ENCODE data around the gene CHAMP1. TPM values are rescaled to one million over a fixed set of nuclear protein-coding genes. Genes with fewer than 3 reads are reported as not detected.
A peak's percentile ranks its signal among the peaks of the same experiment; 100 is the strongest.

CHAMP1 gene
- total and polyA plus RNA-seq, 4 donors = 11.1 to 54.0 (median 23.0) TPM

DNA sequence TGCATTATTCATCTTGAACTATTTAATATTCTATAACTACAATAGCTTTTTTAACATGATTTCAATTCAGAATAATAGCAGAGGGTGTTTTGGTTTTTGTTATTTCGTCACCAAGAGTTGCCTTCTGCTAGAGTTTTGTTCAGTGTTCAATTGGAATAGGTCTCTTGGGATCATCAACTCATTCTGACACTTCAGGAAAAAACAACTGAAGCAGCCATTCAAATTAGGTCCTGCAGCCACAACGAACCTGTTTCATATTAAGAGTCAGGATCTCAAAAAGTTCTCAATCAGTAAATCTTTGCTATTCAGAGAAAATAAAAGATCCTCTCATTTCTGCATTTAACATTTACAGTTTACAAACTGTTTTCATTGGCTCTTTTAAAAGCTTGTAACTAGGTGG lies 2.4 kb upstream of the CHAMP1 start:
- Histone ChIP-seq H3K9me3 (ENCODE audit: control insufficient read depth, insufficient read depth, low read length) (no peaks in the 10 kb centered on the region), H3K4me1 (ENCODE audit: control insufficient read depth, insufficient read depth, low read length) (peaks cover 18% of the 10 kb centered on the region), H3K27ac (ENCODE audit: low read depth, low read length) (no peak overlapping the region), H3K36me3 (ENCODE audit: control insufficient read depth, insufficient read depth, low read length) (peaks cover 5% of the 10 kb centered on the region), H3K4me3 (ENCODE audit: low read depth, low read length) (no peak overlapping the region), H3K27me3 (ENCODE audit: control insufficient read depth, insufficient read depth, low read length) (no peaks in the 10 kb centered on the region)
- WGBS (ENCODE audit: insufficient coverage) = no CpG with 5 or more reads among the region's 2 CpGs
- no peak for DNase-seq (ENCODE audit: low read depth in 4 of 6, low spot score in 6 of 6)

DNA sequence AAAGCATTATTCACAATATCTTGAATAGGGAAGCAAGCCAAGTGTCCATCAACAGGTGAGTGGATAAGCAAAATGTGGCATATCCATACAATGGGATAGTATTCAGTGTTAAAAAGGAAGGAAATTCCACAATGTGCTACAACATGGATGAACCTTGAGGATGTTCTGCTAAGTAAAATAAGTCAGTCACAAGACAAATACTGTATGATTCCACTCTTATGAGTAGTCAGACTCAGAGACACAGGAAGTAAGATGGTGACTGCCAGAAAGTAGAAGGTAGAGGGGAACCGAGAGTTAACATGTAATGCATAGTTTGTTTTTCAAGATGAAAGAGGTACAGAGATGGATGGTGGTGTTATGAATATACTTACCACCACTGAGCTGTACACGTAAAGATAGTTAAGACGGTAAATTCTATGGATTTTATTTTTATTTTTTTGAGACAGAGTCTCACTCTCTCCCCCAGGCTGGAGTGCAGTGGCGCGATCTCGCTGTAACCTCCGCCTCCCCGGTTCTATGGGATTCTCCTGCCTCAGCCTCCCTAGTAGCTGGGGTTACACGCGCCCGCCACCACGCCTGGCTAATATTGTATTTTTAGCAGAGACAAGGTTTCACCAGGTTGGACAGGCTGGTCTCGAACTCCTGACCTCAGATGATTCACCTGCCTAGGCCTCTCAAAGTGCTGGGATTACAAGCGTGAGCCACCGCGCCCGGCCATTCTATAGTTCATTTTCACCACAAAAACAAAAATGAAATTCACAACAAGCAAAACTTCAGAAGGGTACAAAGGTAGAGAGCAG lies 1.0 kb upstream of the CHAMP1 start:
- Histone ChIP-seq H3K4me1 (ENCODE audit: control insufficient read depth, insufficient read depth, low read length) (peaks cover 25% of the 10 kb centered on the region), H3K27me3 (ENCODE audit: control insufficient read depth, insufficient read depth, low read length) (no peaks in the 10 kb centered on the region), H3K36me3 (ENCODE audit: control insufficient read depth, insufficient read depth, low read length) (no peaks in the 10 kb centered on the region), H3K27ac (ENCODE audit: low read depth, low read length) (peak overlapping the region; percentile 90), H3K9me3 (ENCODE audit: control insufficient read depth, insufficient read depth, low read length) (no peaks in the 10 kb centered on the region), H3K4me3 (ENCODE audit: low read depth, low read length) (peak overlapping the region; percentile 71)
- 100% methylated on average over 7 of the region's 17 CpGs for WGBS (ENCODE audit: insufficient coverage)
- no peak for DNase-seq (ENCODE audit: low read depth in 4 of 6, low spot score in 6 of 6)

DNA sequence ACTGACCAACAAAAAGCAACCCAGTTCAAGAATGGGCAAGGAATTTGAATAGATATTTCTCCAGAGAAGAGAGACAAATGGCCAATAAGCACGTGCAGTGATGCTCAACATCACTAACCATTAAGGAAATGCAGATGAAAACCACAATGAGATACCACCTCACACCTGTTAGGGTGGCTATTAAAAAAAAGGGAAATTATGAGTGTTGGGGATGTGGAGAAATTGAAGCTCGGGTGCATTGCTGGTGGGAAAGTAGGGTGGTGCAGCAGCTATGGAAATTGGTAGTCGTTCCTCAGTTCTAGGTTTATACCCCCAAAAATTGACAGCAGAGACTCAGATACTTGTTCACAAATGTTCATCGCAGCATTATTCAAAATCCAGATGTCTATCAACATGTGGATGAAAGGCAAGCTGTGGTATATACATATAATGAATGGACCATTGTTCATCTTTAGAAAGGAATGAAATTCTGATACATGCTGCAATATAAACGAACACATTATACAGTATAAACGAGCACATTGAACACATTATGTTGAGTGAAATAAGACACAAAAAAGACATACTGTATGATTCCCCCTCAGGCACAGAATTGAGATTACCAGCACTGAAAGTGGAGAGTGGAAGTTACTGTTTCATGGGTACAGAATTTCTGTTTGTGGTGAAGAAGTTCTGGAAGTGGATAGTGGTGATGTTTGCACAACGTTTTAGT lies 927 bp downstream of the CHAMP1 start:
- Histone ChIP-seq H3K4me1 (ENCODE audit: control insufficient read depth, insufficient read depth, low read length) (peaks cover 23% of the 10 kb centered on the region), H3K4me3 (ENCODE audit: low read depth, low read length) (peak overlapping the region; percentile 71), H3K9me3 (ENCODE audit: control insufficient read depth, insufficient read depth, low read length) (no peaks in the 10 kb centered on the region), H3K27me3 (ENCODE audit: control insufficient read depth, insufficient read depth, low read length) (no peaks in the 10 kb centered on the region), H3K36me3 (ENCODE audit: control insufficient read depth, insufficient read depth, low read length) (no peaks in the 10 kb centered on the region), H3K27ac (ENCODE audit: low read depth, low read length) (peak overlapping the region; percentile 90)
- peak in 3 of 6 donors; percentile 3 to 35 (median 6) for DNase-seq (ENCODE audit: low read depth in 4 of 6, low spot score in 6 of 6)
- no CpG with 5 or more reads among the region's 7 CpGs for WGBS (ENCODE audit: insufficient coverage)

DNA sequence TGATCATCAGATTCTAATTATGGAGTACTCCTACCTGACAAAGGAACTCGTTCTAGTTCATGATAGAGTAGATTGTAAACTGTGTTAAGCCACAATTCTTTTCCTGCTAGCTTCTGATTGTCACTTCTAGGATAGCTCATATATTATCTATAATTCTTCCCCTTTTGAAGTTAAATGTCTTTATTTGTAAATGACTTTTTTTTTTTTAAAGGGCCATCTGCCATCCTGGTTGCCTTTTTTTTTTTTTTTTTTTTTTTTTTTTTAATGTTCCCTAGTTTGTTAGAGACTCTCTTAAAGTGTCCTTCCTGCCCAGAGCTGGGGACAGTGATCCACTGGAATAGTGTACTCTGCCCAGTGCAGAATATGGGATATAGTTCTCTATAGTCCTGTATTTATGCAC lies 4.3 kb downstream of the CHAMP1 start:
- H3K27ac ChIP-seq (ENCODE audit: low read depth, low read length) = no peak overlapping the region
- H3K27me3 ChIP-seq (ENCODE audit: control insufficient read depth, insufficient read depth, low read length) = no peaks in the 10 kb centered on the region
- H3K36me3 ChIP-seq (ENCODE audit: control insufficient read depth, insufficient read depth, low read length) = peaks cover 15% of the 10 kb centered on the region
- no peak overlapping the region for H3K4me3 ChIP-seq (ENCODE audit: low read depth, low read length)
- no CpG with 5 or more reads among the region's 1 CpG for WGBS (ENCODE audit: insufficient coverage)
- DNase-seq (ENCODE audit: low read depth in 4 of 6, low spot score in 6 of 6) = no peak
- H3K4me1 ChIP-seq (ENCODE audit: control insufficient read depth, insufficient read depth, low read length) = peaks cover 20% of the 10 kb centered on the region
- no peaks in the 10 kb centered on the region for H3K9me3 ChIP-seq (ENCODE audit: control insufficient read depth, insufficient read depth, low read length)

DNA sequence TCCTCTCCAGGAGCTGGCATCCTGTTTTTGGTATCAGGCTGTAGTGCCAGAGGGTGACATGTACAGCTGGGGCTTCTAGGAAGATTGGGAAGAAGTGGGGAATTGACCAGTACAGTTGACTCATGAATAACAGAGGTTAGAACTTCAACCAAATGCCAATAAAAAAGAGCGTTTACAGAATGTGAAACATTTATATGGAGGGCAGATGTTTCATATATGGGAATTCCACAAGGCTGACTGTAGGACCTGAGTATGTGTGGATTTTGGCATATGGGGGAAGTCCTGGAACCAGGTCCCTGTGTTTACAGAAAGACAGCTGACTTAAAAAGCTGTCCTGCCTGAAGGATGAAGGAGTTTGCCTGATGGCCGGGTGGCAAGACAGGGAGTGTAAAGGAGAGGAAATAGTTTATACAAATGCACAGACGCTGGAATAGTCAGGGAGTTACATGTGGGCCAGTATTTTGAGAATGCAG lies 5.2 kb downstream of the CHAMP1 start:
- Histone ChIP-seq H3K36me3 (ENCODE audit: control insufficient read depth, insufficient read depth, low read length) (peaks cover 22% of the 10 kb centered on the region), H3K27ac (ENCODE audit: low read depth, low read length) (no peak overlapping the region), H3K9me3 (ENCODE audit: control insufficient read depth, insufficient read depth, low read length) (no peaks in the 10 kb centered on the region), H3K4me3 (ENCODE audit: low read depth, low read length) (no peak overlapping the region), H3K27me3 (ENCODE audit: control insufficient read depth, insufficient read depth, low read length) (no peaks in the 10 kb centered on the region), H3K4me1 (ENCODE audit: control insufficient read depth, insufficient read depth, low read length) (peaks cover 19% of the 10 kb centered on the region)
- 89% methylated on average over 3 of the region's 3 CpGs for WGBS (ENCODE audit: insufficient coverage)
- DNase-seq (ENCODE audit: low read depth in 4 of 6, low spot score in 6 of 6) = no peak

DNA sequence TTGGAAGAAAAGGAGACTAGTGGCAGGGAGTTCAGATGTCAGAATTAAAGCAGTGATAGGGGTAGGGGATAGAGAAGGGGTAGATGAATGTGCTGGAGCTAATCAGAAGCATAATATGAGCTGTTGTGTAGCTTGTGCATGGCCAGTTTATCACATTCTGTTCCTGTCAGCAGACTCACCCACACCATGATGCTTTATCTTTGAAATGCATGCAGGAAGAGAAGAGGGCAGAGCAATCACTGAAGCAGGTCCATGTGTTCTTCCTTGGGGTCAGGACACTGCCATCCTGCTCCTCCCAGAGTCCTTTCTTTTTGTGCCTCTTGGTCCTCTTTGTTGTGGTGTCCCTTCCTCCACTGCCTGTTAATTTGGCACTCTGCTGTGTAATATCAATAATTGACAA lies 5.8 kb downstream of the CHAMP1 start:
- Histone ChIP-seq H3K4me1 (ENCODE audit: control insufficient read depth, insufficient read depth, low read length) (peaks cover 19% of the 10 kb centered on the region), H3K27me3 (ENCODE audit: control insufficient read depth, insufficient read depth, low read length) (no peaks in the 10 kb centered on the region), H3K9me3 (ENCODE audit: control insufficient read depth, insufficient read depth, low read length) (no peaks in the 10 kb centered on the region), H3K4me3 (ENCODE audit: low read depth, low read length) (no peak overlapping the region), H3K36me3 (ENCODE audit: control insufficient read depth, insufficient read depth, low read length) (peaks cover 28% of the 10 kb centered on the region), H3K27ac (ENCODE audit: low read depth, low read length) (no peak overlapping the region)
- no peak for DNase-seq (ENCODE audit: low read depth in 4 of 6, low spot score in 6 of 6)

DNA sequence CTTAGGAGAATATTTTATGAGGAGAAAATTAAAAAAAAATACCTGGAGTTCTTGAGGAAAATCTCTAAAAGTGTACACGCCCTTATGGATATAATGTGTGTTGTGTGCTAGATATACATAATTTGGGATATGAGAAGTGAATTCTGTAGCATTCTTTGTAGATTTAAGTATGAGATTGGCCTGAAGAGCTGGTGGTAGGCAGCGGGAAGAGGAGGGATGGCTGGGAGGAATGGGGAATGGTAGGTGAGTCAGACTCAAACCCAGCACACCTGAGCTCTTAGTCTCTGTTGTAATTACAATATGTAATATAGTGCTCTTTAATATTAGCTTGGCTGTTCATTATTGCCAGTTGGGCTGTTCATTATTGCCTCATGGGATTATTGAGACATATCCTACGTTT lies 7.0 kb downstream of the CHAMP1 start:
- Histone ChIP-seq H3K36me3 (ENCODE audit: control insufficient read depth, insufficient read depth, low read length) (peaks cover 33% of the 10 kb centered on the region), H3K9me3 (ENCODE audit: control insufficient read depth, insufficient read depth, low read length) (no peaks in the 10 kb centered on the region), H3K27me3 (ENCODE audit: control insufficient read depth, insufficient read depth, low read length) (no peaks in the 10 kb centered on the region), H3K27ac (ENCODE audit: low read depth, low read length) (no peak overlapping the region), H3K4me3 (ENCODE audit: low read depth, low read length) (no peak overlapping the region), H3K4me1 (ENCODE audit: control insufficient read depth, insufficient read depth, low read length) (peaks cover 12% of the 10 kb centered on the region)
- WGBS (ENCODE audit: insufficient coverage) = 87% methylated on average over 2 of the region's 3 CpGs
- no peak for DNase-seq (ENCODE audit: low read depth in 4 of 6, low spot score in 6 of 6)

DNA sequence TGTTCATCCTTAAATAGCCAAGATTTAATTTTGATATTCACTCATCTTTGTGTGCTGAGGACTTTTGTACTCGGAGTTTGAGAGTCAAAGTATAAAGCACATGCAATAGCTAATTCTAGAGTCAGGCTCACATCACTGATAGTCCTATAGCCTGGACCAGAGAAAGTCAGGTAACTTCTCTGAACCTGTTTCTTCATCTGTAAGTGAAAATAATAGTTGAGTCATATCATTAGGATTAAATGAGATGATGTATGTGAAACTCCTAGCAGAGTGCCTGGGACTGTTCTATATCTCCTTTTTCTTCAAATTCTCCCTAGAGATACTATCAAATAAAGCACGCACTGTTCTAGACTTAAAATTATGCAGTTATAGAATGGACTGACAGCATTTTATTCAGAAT lies 9.0 kb downstream of the CHAMP1 start:
- Histone ChIP-seq H3K4me1 (ENCODE audit: control insufficient read depth, insufficient read depth, low read length) (peaks cover 2% of the 10 kb centered on the region), H3K9me3 (ENCODE audit: control insufficient read depth, insufficient read depth, low read length) (no peaks in the 10 kb centered on the region), H3K4me3 (ENCODE audit: low read depth, low read length) (no peak overlapping the region), H3K27me3 (ENCODE audit: control insufficient read depth, insufficient read depth, low read length) (no peaks in the 10 kb centered on the region), H3K27ac (ENCODE audit: low read depth, low read length) (no peak overlapping the region), H3K36me3 (ENCODE audit: control insufficient read depth, insufficient read depth, low read length) (peaks cover 39% of the 10 kb centered on the region)
- no peak for DNase-seq (ENCODE audit: low read depth in 4 of 6, low spot score in 6 of 6)
- no CpG with 5 or more reads among the region's 2 CpGs for WGBS (ENCODE audit: insufficient coverage)

DNA sequence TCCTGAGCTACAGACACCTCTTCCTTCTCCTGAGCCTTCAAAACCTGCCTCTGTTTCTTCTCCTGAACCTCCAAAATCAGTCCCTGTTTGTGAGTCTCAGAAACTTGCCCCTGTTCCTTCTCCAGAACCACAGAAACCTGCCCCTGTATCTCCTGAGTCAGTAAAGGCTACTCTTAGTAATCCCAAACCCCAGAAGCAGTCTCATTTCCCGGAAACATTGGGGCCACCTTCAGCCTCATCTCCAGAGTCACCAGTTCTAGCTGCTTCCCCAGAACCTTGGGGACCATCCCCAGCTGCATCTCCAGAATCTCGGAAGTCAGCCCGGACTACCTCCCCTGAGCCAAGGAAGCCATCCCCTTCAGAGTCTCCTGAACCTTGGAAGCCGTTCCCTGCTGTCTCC lies 10.0 kb downstream of the CHAMP1 start:
- no peaks in the 10 kb centered on the region for H3K9me3 ChIP-seq (ENCODE audit: control insufficient read depth, insufficient read depth, low read length)
- H3K27me3 ChIP-seq (ENCODE audit: control insufficient read depth, insufficient read depth, low read length) = no peaks in the 10 kb centered on the region
- peaks cover 39% of the 10 kb centered on the region for H3K36me3 ChIP-seq (ENCODE audit: control insufficient read depth, insufficient read depth, low read length)
- H3K27ac ChIP-seq (ENCODE audit: low read depth, low read length) = no peak overlapping the region
- no peak overlapping the region for H3K4me3 ChIP-seq (ENCODE audit: low read depth, low read length)
- no peak for DNase-seq (ENCODE audit: low read depth in 4 of 6, low spot score in 6 of 6)
- H3K4me1 ChIP-seq (ENCODE audit: control insufficient read depth, insufficient read depth, low read length) = no peaks in the 10 kb centered on the region
- 96% methylated on average over 4 of the region's 4 CpGs for WGBS (ENCODE audit: insufficient coverage)

DNA sequence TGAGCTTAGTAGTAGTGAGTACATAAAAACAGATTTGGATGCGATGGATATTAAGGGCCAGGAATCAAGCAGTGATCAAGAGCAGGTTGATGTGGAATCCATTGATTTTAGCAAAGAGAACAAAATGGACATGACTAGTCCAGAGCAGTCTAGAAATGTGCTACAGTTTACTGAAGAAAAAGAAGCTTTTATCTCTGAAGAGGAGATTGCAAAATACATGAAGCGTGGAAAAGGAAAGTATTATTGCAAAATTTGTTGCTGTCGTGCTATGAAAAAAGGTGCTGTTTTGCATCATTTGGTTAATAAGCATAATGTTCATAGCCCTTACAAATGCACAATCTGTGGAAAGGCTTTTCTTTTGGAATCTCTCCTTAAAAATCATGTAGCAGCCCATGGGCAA lies 11.4 kb downstream of the CHAMP1 start:
- DNase-seq (ENCODE audit: low read depth in 4 of 6, low spot score in 6 of 6) = no peak
- no peak overlapping the region for H3K4me3 ChIP-seq (ENCODE audit: low read depth, low read length)
- H3K27me3 ChIP-seq (ENCODE audit: control insufficient read depth, insufficient read depth, low read length) = no peaks in the 10 kb centered on the region
- H3K36me3 ChIP-seq (ENCODE audit: control insufficient read depth, insufficient read depth, low read length) = peaks cover 39% of the 10 kb centered on the region
- WGBS (ENCODE audit: insufficient coverage) = 100% methylated on average over 1 of the region's 3 CpGs
- no peak overlapping the region for H3K27ac ChIP-seq (ENCODE audit: low read depth, low read length)
- H3K4me1 ChIP-seq (ENCODE audit: control insufficient read depth, insufficient read depth, low read length) = no peaks in the 10 kb centered on the region
- H3K9me3 ChIP-seq (ENCODE audit: control insufficient read depth, insufficient read depth, low read length) = no peaks in the 10 kb centered on the region

All from spinal cord (tissue), 10 donors.